CD4-positive, CD25-positive, alpha-beta regulatory T cell (primary cell): ENCODE data around the gene EFCAB14. TPM values are rescaled to one million over a fixed set of nuclear protein-coding genes. Genes with fewer than 3 reads are reported as not detected.
"Not testable (repeated sequence)": the region's sequence is repeated elsewhere in the genome, so short reads cannot be mapped to it uniquely, and the experiment has no call there.

Experiments used
- ATAC-seq, 2 donors: fragments of 150-1000 bp; cut with Tn5 transposase; one replicate each; pipeline ENCODE4 v1.10.0; 2021; ENCODE audit warnings: low read depth in 2 of 2, moderate number of reproducible peaks in 2 of 2, moderate library complexity in 1 of 2
- DNase-seq, 3 donors: peaks; one replicate each; pipeline versions ENCODE4 v3.0.0 to v3.0.0-alpha.2; 2012 to 2022; ENCODE audit warnings: mixed read lengths in 1 of 3
- H3K27ac ChIP-seq: one replicate; pipeline ENCODE4 v1.7.0; 2013; ENCODE audit warnings: mild to moderate bottlenecking, low read length; ENCODE audit not compliant: insufficient read depth, poor library complexity, severe bottlenecking
- H3K27me3 ChIP-seq: one replicate; pipeline ENCODE4 v1.7.0; 2013; ENCODE audit warnings: low read length; ENCODE audit not compliant: control insufficient read depth, insufficient read depth
- H3K36me3 ChIP-seq: one replicate; pipeline ENCODE4 v1.7.0; 2013; ENCODE audit warnings: mild to moderate bottlenecking, low read length, moderate library complexity; ENCODE audit not compliant: control insufficient read depth, insufficient read depth
- H3K4me1 ChIP-seq: 2 replicates; pipeline ENCODE4 v1.7.0; 2013; ENCODE audit warnings: mild to moderate bottlenecking, low read length; ENCODE audit not compliant: insufficient read depth, control insufficient read depth, poor library complexity, severe bottlenecking
- H3K4me3 ChIP-seq: one replicate; pipeline ENCODE4 v1.7.0; 2013; ENCODE audit warnings: low read depth, mild to moderate bottlenecking, low read length, moderate library complexity
- H3K9me3 ChIP-seq, 2 experiments: 1 replicate in 1 of 2; 2 replicates in 1 of 2; pipeline ENCODE4 v1.7.0; 2013; ENCODE audit warnings: low read length in 2 of 2, mild to moderate bottlenecking in 1 of 2, moderate library complexity in 1 of 2; ENCODE audit not compliant: control insufficient read depth in 2 of 2
- H3K27ac Mint-ChIP-seq, 3 donors: one replicate each; pipeline ENCODE4 v1.8.0; 2020 to 2022; ENCODE audit warnings: mild to moderate bottlenecking in 3 of 3, mixed read lengths in 3 of 3, moderate library complexity in 2 of 3
- H3K27me3 Mint-ChIP-seq: one replicate; pipeline ENCODE4 v1.8.0; 2022; ENCODE audit warnings: mild to moderate bottlenecking, mixed read lengths
- H3K36me3 Mint-ChIP-seq: one replicate; pipeline ENCODE4 v1.8.0; 2020; ENCODE audit warnings: mixed read lengths
- H3K4me1 Mint-ChIP-seq, 4 donors: one replicate each; pipeline ENCODE4 v1.8.0; 2020 to 2022; ENCODE audit warnings: mixed read lengths in 4 of 4, mild to moderate bottlenecking in 1 of 4
- H3K4me3 Mint-ChIP-seq, 4 donors: one replicate each; pipeline ENCODE4 v1.8.0; 2020 to 2022; ENCODE audit warnings: mild to moderate bottlenecking in 4 of 4, mixed read lengths in 4 of 4, moderate library complexity in 3 of 4
- H3K9me3 Mint-ChIP-seq, 7 donors: one replicate each; pipeline ENCODE4 v1.8.0; 2020 to 2022; ENCODE audit warnings: mixed read lengths in 7 of 7, mild to moderate bottlenecking in 3 of 7, moderate library complexity in 2 of 7
- polyA plus RNA-seq, 4 donors: library from polyadenylated mRNA; unstranded; fragments of 300-500 nt; fragmentation: Illumina TruSeq; gene quantifications; one replicate each; pipeline ENCODE4 v1.2.3, GENCODE V29; 2021
- total RNA-seq: library from RNA; stranded (reverse); gene quantifications from one replicate; pipeline ENCODE4 v1.2.3, GENCODE V29; 2022

EFCAB14 gene
- total and polyA plus RNA-seq, 5 donors from 2014 or later: 81.2 to 88.9 (median 83.7) TPM

- H3K4me3 Mint-ChIP-seq: no peak within 1 kb of the TSS
- no peaks in the 10 kb centered on the region for H3K36me3 ChIP-seq
Observed at GRCh38 chr1:46671554-46671953, 47.4 kb downstream of the EFCAB14 start, which contains the start of gene TEX38. TEX38 (plus strand) TSS chr1:46671854; CDS start chr1:46671935, 81 bp downstream.

GRCh38 chr1:46670134-46670533, 48.8 kb downstream of the EFCAB14 start:
- Histone ChIP-seq H3K27me3 (no peaks in the 10 kb centered on the region), H3K4me1 (peaks cover 18% of the 10 kb centered on the region), H3K9me3 (no peaks in the 10 kb centered on the region), H3K36me3 (peaks cover 2% of the 10 kb centered on the region), H3K4me3 (no peak overlapping the region), H3K27ac (no peak overlapping the region)
- Mint-ChIP-seq H3K4me1 (peaks cover 8 to 24% (median 20%) of the 10 kb centered on the region in 4 donors), H3K27me3 (no peaks in the 10 kb centered on the region), H3K9me3 (no peaks in the 10 kb centered on the region), H3K27ac (no peak overlapping the region), H3K36me3 (peaks cover under 1% of the 10 kb centered on the region), H3K4me3 (no peak overlapping the region)
- DNase-seq: no peak
- no peak for ATAC-seq

More at GRCh38 chr1:46671554-46671953, 47.4 kb downstream of the EFCAB14 start, which contains the start of gene TEX38:
- Histone ChIP-seq H3K4me1 (peaks cover 23% of the 10 kb centered on the region), H3K4me3 (no peak within 1 kb of the TSS), H3K27ac (no peak within 1 kb of the TSS), H3K27me3 (no peaks in the 10 kb centered on the region), H3K9me3 (no peaks in the 10 kb centered on the region)
- Mint-ChIP-seq H3K9me3 (no peaks in the 10 kb centered on the region), H3K4me1 (peaks cover 5 to 27% (median 24%) of the 10 kb centered on the region in 4 donors), H3K27ac (peak within 1 kb of the TSS in 1 of 3 donors; percentile 67), H3K27me3 (no peaks in the 10 kb centered on the region), H3K36me3 (peaks cover 2% of the 10 kb centered on the region)
- ATAC-seq: no peak
- no peak for DNase-seq

DNA sequence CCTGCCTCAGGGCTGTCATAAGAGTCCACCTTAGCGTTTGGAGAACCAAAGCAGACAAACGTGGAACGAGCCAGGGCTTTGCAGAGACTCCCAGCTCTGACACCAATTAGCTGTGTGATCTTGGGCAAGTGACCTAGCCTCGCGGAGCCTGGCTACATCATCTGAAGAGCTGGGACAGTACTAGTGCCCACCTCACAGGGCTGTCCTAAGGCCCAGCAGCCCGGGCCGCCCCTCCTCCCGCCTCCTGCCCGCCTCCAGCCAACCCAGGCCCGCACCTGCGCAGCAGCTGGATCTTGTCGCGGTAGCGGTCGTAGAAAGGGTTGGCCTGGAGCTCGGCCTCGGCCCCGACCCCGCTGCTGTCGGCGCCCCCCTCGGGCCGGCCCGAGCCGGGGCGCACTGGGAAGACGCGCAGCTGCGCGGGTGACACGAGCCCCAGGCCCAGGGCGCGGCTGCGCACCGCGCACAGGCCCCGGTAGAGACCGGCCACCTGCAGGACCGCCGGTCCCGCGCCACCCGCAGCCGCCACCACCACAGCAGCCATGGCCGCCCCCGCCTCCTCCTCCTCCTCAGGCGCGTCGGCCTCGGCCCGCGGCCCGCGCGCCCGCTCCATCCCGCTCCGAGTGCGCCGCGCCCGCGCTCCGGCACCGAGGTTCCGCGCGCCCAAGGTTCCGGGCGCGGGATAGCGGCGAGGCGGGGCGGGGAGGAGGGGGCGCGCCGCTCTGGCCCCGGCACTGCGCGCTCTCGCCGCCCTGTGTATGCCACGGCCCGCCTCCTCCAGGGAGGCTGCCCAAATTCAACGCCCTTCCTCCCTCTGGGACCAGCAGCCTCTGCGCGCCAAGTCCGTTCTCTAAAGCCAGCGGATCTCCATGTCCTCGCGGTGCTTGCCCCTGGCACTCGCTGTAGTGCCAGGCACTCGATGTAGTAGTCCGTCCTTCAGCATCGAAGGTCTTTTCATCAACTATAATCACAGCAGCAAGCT, 50.8 kb downstream of the EFCAB14 start, which contains the start of gene ATPAF1:
Gene ATPAF1, minus strand, starts transcription at position 583 of the 979 bp plus-strand sequence. Its CDS starts 42 bp downstream, at position 541.
- Mint-ChIP-seq H3K4me3 (peak within 1 kb of the TSS; percentile 85 to 93 (median 90)), H3K27me3 (no peaks in the 10 kb centered on the region), H3K27ac (peak within 1 kb of the TSS; percentile 32 to 92 (median 86)), H3K4me1 (peaks cover 8 to 32% (median 24%) of the 10 kb centered on the region in 4 donors), H3K9me3 (no peaks in the 10 kb centered on the region), H3K36me3 (peaks cover 11% of the 10 kb centered on the region)
- peaks cover 18% of the 10 kb centered on the region for H3K4me1 ChIP-seq
- H3K9me3 ChIP-seq: no peaks in the 10 kb centered on the region
- H3K27ac ChIP-seq: peak within 1 kb of the TSS; percentile 66
- H3K27me3 ChIP-seq: no peaks in the 10 kb centered on the region
- peak within 1 kb of the TSS; percentile 85 for H3K4me3 ChIP-seq
- H3K36me3 ChIP-seq: peaks cover 18% of the 10 kb centered on the region
- ATAC-seq (peak; percentile 81 to 83), DNase-seq (peak; percentile 34 to 81 (median 57))

DNA sequence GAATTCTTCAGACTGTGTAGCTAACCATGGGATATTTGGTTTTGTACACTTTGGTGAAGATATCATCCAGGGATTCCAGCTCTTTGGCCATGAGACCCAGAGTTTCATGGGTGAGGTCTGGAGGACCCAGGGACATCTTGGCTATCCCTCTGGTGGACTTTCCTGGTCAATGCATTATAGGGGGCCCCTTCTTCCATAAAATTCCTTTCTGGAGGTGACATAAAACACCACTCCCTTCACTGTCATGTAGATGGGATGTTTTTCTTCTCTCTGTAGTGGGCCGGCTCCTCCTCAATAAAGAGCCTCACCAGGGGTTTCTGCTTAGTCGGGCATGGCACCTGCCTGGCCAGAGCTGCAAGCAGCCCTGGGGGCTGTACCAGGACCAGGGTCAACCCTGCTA, 52.9 kb downstream of the EFCAB14 start:
- no peaks in the 10 kb centered on the region for H3K9me3 Mint-ChIP-seq

GRCh38 chr1:46662919-46663318, 56.0 kb downstream of the EFCAB14 start:
- not testable (repeated sequence) for H3K4me3 Mint-ChIP-seq, H3K9me3 ChIP-seq, H3K27me3 Mint-ChIP-seq, H3K27ac Mint-ChIP-seq, ATAC-seq, H3K27ac ChIP-seq, H3K4me3 ChIP-seq, H3K27me3 ChIP-seq, H3K9me3 Mint-ChIP-seq, DNase-seq
- Histone ChIP-seq H3K4me1 (peaks cover 18% of the 10 kb centered on the region), H3K36me3 (peaks cover 23% of the 10 kb centered on the region)
- peaks cover 20% of the 10 kb centered on the region for H3K36me3 Mint-ChIP-seq
- H3K4me1 Mint-ChIP-seq: peaks cover 16 to 50% (median 36%) of the 10 kb centered on the region in 4 donors

More for the DNA sequence above, 52.9 kb downstream of the EFCAB14 start:
- no peaks in the 10 kb centered on the region for H3K9me3 ChIP-seq
- Mint-ChIP-seq H3K27me3 (no peaks in the 10 kb centered on the region), H3K27ac (no peak overlapping the region), H3K4me1 (peaks cover 8 to 35% (median 24%) of the 10 kb centered on the region in 4 donors), H3K4me3 (peak overlapping the region; percentile 85 to 93 (median 90)), H3K36me3 (peaks cover 15% of the 10 kb centered on the region)
- DNase-seq: no peak
- H3K4me3 ChIP-seq: no peak overlapping the region
- H3K36me3 ChIP-seq: peaks cover 18% of the 10 kb centered on the region
- H3K27ac ChIP-seq: no peak overlapping the region
- H3K4me1 ChIP-seq: peaks cover 18% of the 10 kb centered on the region
- no peaks in the 10 kb centered on the region for H3K27me3 ChIP-seq
- ATAC-seq: no peak

- H3K27me3 Mint-ChIP-seq, H3K9me3 ChIP-seq, H3K4me1 ChIP-seq, H3K27ac ChIP-seq, ATAC-seq, H3K27me3 ChIP-seq, H3K9me3 Mint-ChIP-seq: not testable (repeated sequence)
- H3K4me3 ChIP-seq: peak overlapping the region; percentile 21
- H3K36me3 ChIP-seq: peaks cover 47% of the 10 kb centered on the region
- Mint-ChIP-seq H3K4me1 (peaks cover 8 to 34% (median 18%) of the 10 kb centered on the region in 4 donors), H3K27ac (peak overlapping the region; percentile 58 to 82 (median 78)), H3K4me3 (peak overlapping the region in 3 of 4 donors; percentile 21 to 65 (median 46)), H3K36me3 (peaks cover 35% of the 10 kb centered on the region)
- DNase-seq: peak in 1 of 3 donors; percentile 57
Observed at GRCh38 chr1:46660116-46660515, 58.8 kb downstream of the EFCAB14 start.

GRCh38 chr1:46659307-46659870, 59.5 kb downstream of the EFCAB14 start:
- H3K9me3 ChIP-seq: no peaks in the 10 kb centered on the region
- Mint-ChIP-seq H3K36me3 (peaks cover 35% of the 10 kb centered on the region), H3K9me3 (peaks cover 0 to 4% (median 0%) of the 10 kb centered on the region in 7 donors), H3K27ac (no peak overlapping the region), H3K4me1 (peaks cover 6 to 27% (median 14%) of the 10 kb centered on the region in 4 donors), H3K27me3 (no peaks in the 10 kb centered on the region), H3K4me3 (peak overlapping the region in 1 of 4 donors; percentile 11)
- H3K4me1 ChIP-seq: no peaks in the 10 kb centered on the region
- H3K27me3 ChIP-seq: no peaks in the 10 kb centered on the region
- ATAC-seq: no peak
- peaks cover 45% of the 10 kb centered on the region for H3K36me3 ChIP-seq
- peak in 1 of 3 donors; percentile 29 for DNase-seq
- no peak overlapping the region for H3K27ac ChIP-seq
- no peak overlapping the region for H3K4me3 ChIP-seq
